Measurements from ENCODE around the gene FLRT1.

Gene FLRT1

GRCh38 chr11:64000026-64000739 lies 35.5 kb upstream of the FLRT1 start:
- H3K27ac Mint-ChIP-seq (ENCODE audit: low read depth) = no peak overlapping the region
- H3K4me1 Mint-ChIP-seq = peaks cover 18% of the 10 kb centered on the region
- peaks cover 19% of the 10 kb centered on the region for H3K36me3 Mint-ChIP-seq (ENCODE audit: insufficient read depth)
- no peaks in the 10 kb centered on the region for H3K9me3 Mint-ChIP-seq
- peak; percentile 60 to 62 for DNase-seq (ENCODE audit: low spot score in 2 of 2)
- peaks cover under 1% of the 10 kb centered on the region for H3K27me3 Mint-ChIP-seq
- peak; percentile 80 for ATAC-seq (replicated peaks; ENCODE audit: extremely low read depth, poor library complexity, severe bottlenecking)
- H3K4me3 Mint-ChIP-seq = peak overlapping the region; percentile 65

GRCh38 chr11:64000740-64001483 lies 34.8 kb upstream of the FLRT1 start:
- H3K27ac Mint-ChIP-seq (ENCODE audit: low read depth) = no peak overlapping the region
- H3K27me3 Mint-ChIP-seq = peaks cover 8% of the 10 kb centered on the region
- peak overlapping the region; percentile 65 for H3K4me3 Mint-ChIP-seq
- no peak for DNase-seq (ENCODE audit: low spot score in 2 of 2)
- H3K4me1 Mint-ChIP-seq = peaks cover 18% of the 10 kb centered on the region
- no peaks in the 10 kb centered on the region for H3K9me3 Mint-ChIP-seq
- no peak for ATAC-seq (replicated peaks; ENCODE audit: extremely low read depth, poor library complexity, severe bottlenecking)
- peaks cover 16% of the 10 kb centered on the region for H3K36me3 Mint-ChIP-seq (ENCODE audit: insufficient read depth)

- peak overlapping the region; percentile 65 for H3K4me3 Mint-ChIP-seq
- H3K27me3 Mint-ChIP-seq = peaks cover 16% of the 10 kb centered on the region
- no peaks in the 10 kb centered on the region for H3K9me3 Mint-ChIP-seq
- H3K36me3 Mint-ChIP-seq (ENCODE audit: insufficient read depth) = peaks cover 15% of the 10 kb centered on the region
- H3K27ac Mint-ChIP-seq (ENCODE audit: low read depth) = no peak overlapping the region
- ATAC-seq (replicated peaks; ENCODE audit: extremely low read depth, poor library complexity, severe bottlenecking) (no peak), DNase-seq (ENCODE audit: low spot score in 2 of 2) (no peak)
- H3K4me1 Mint-ChIP-seq = peaks cover 22% of the 10 kb centered on the region
Measured at GRCh38 chr11:64001484-64002420, 34.0 kb upstream of the FLRT1 start.

- DNase-seq (ENCODE audit: low spot score in 2 of 2) (no peak), ATAC-seq (replicated peaks; ENCODE audit: extremely low read depth, poor library complexity, severe bottlenecking) (no peak)
- H3K27me3 Mint-ChIP-seq = peaks cover 37% of the 10 kb centered on the region
- peaks cover 2% of the 10 kb centered on the region for H3K36me3 Mint-ChIP-seq (ENCODE audit: insufficient read depth)
- H3K9me3 Mint-ChIP-seq = no peaks in the 10 kb centered on the region
- H3K4me3 Mint-ChIP-seq = no peak overlapping the region
- no peak overlapping the region for H3K27ac Mint-ChIP-seq (ENCODE audit: low read depth)
- peaks cover 20% of the 10 kb centered on the region for H3K4me1 Mint-ChIP-seq
Measured at GRCh38 chr11:64003807-64004589, 31.7 kb upstream of the FLRT1 start.

- ATAC-seq (replicated peaks; ENCODE audit: extremely low read depth, poor library complexity, severe bottlenecking) = no peak
Measured at GRCh38 chr11:64004590-64004984, 31.1 kb upstream of the FLRT1 start.

GRCh38 chr11:64005691-64006090 lies 30.0 kb upstream of the FLRT1 start:
- no peak for DNase-seq (ENCODE audit: low spot score in 2 of 2)
- Mint-ChIP-seq H3K27ac (ENCODE audit: low read depth) (no peak overlapping the region), H3K9me3 (peaks cover 6% of the 10 kb centered on the region), H3K4me3 (no peak overlapping the region), H3K36me3 (ENCODE audit: insufficient read depth) (peaks cover 4% of the 10 kb centered on the region), H3K27me3 (peaks cover 37% of the 10 kb centered on the region), H3K4me1 (peaks cover 20% of the 10 kb centered on the region)
- ATAC-seq (replicated peaks; ENCODE audit: extremely low read depth, poor library complexity, severe bottlenecking) = no peak

More at GRCh38 chr11:64004590-64004984, 31.1 kb upstream of the FLRT1 start:
- no peaks in the 10 kb centered on the region for H3K9me3 Mint-ChIP-seq
- H3K27me3 Mint-ChIP-seq = peaks cover 37% of the 10 kb centered on the region
- H3K4me1 Mint-ChIP-seq = peaks cover 20% of the 10 kb centered on the region
- no peak overlapping the region for H3K27ac Mint-ChIP-seq (ENCODE audit: low read depth)
- DNase-seq (ENCODE audit: low spot score in 2 of 2) = no peak
- H3K36me3 Mint-ChIP-seq (ENCODE audit: insufficient read depth) = peaks cover 1% of the 10 kb centered on the region
- no peak overlapping the region for H3K4me3 Mint-ChIP-seq

GRCh38 chr11:64006398-64006797 lies 29.3 kb upstream of the FLRT1 start:
- no peak for DNase-seq (ENCODE audit: low spot score in 2 of 2)
- H3K27me3 Mint-ChIP-seq = peaks cover 37% of the 10 kb centered on the region
- peaks cover 4% of the 10 kb centered on the region for H3K36me3 Mint-ChIP-seq (ENCODE audit: insufficient read depth)
- no peak overlapping the region for H3K4me3 Mint-ChIP-seq
- no peak overlapping the region for H3K27ac Mint-ChIP-seq (ENCODE audit: low read depth)
- ATAC-seq (replicated peaks; ENCODE audit: extremely low read depth, poor library complexity, severe bottlenecking) = no peak
- peaks cover 8% of the 10 kb centered on the region for H3K9me3 Mint-ChIP-seq
- peaks cover 20% of the 10 kb centered on the region for H3K4me1 Mint-ChIP-seq

GRCh38 chr11:64007160-64007628 lies 28.5 kb upstream of the FLRT1 start:
- ATAC-seq (replicated peaks; ENCODE audit: extremely low read depth, poor library complexity, severe bottlenecking) (no peak), DNase-seq (ENCODE audit: low spot score in 2 of 2) (no peak)
- H3K9me3 Mint-ChIP-seq = peaks cover 8% of the 10 kb centered on the region
- H3K27ac Mint-ChIP-seq (ENCODE audit: low read depth) = no peak overlapping the region
- peaks cover 20% of the 10 kb centered on the region for H3K4me1 Mint-ChIP-seq
- peaks cover 37% of the 10 kb centered on the region for H3K27me3 Mint-ChIP-seq
- peak overlapping the region; percentile 41 for H3K4me3 Mint-ChIP-seq
- H3K36me3 Mint-ChIP-seq (ENCODE audit: insufficient read depth) = peaks cover 4% of the 10 kb centered on the region

- no peak for DNase-seq (ENCODE audit: low spot score in 2 of 2)
- Mint-ChIP-seq H3K9me3 (peaks cover 8% of the 10 kb centered on the region), H3K27ac (ENCODE audit: low read depth) (peak overlapping the region; percentile 71)
Measured at GRCh38 chr11:64007629-64008282, 28.0 kb upstream of the FLRT1 start.

GRCh38 chr11:64008283-64008913 lies 27.3 kb upstream of the FLRT1 start:
- no peak for DNase-seq (ENCODE audit: low spot score in 2 of 2)
- no peak for ATAC-seq (replicated peaks; ENCODE audit: extremely low read depth, poor library complexity, severe bottlenecking)

More at GRCh38 chr11:64007629-64008282, 28.0 kb upstream of the FLRT1 start:
- peaks cover 20% of the 10 kb centered on the region for H3K4me1 Mint-ChIP-seq
- no peak for ATAC-seq (replicated peaks; ENCODE audit: extremely low read depth, poor library complexity, severe bottlenecking)
- H3K27me3 Mint-ChIP-seq = peaks cover 37% of the 10 kb centered on the region
- H3K4me3 Mint-ChIP-seq = peak overlapping the region; percentile 41
- H3K36me3 Mint-ChIP-seq (ENCODE audit: insufficient read depth) = peaks cover 4% of the 10 kb centered on the region

More at GRCh38 chr11:64008283-64008913, 27.3 kb upstream of the FLRT1 start:
- peak overlapping the region; percentile 71 for H3K27ac Mint-ChIP-seq (ENCODE audit: low read depth)
- H3K36me3 Mint-ChIP-seq (ENCODE audit: insufficient read depth) = peaks cover 4% of the 10 kb centered on the region
- peak overlapping the region; percentile 31 for H3K4me3 Mint-ChIP-seq
- H3K27me3 Mint-ChIP-seq = peaks cover 37% of the 10 kb centered on the region
- H3K9me3 Mint-ChIP-seq = peaks cover 8% of the 10 kb centered on the region
- peaks cover 20% of the 10 kb centered on the region for H3K4me1 Mint-ChIP-seq
